ENCODE measurements around the gene DNAJC30. TPM values are rescaled to one million over a fixed set of nuclear protein-coding genes. Genes with fewer than 3 reads are reported as not detected.

DNAJC30 gene
- total RNA-seq, 4 donors from 2014 or later = 4.0 to 5.3 (median 4.7) TPM

DNA sequence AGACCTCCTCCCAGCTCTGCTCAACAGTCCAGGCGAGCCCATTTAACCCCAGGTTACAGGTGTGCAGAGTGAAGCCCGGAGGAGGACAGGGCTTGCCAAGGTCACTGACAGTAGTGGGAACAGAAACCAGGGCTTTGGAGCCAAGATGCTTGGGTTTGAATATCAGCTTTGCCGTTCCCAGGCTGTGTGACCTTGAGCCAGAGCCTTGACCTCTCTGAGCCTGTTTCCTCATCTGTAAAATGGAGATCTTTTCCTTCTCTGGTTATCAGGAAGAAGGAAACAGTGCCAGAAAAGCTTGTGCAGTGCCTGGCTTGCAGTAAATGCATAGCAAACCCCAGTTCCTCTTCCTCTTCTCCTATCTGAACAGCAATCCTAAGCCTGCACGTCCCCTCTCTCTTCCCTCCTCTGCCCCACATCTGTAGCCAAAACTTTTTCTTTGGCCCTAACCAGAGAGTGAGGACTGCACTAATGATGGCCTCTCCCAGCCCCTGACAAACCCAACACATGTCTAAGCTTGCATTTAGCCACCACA, 37.5 kb downstream of the DNAJC30 start:
- ATAC-seq (ENCODE audit: low FRiP score) (no peak), DNase-seq (ENCODE audit: low spot score) (no peak)
- TF ChIP-seq, protein P1, sequence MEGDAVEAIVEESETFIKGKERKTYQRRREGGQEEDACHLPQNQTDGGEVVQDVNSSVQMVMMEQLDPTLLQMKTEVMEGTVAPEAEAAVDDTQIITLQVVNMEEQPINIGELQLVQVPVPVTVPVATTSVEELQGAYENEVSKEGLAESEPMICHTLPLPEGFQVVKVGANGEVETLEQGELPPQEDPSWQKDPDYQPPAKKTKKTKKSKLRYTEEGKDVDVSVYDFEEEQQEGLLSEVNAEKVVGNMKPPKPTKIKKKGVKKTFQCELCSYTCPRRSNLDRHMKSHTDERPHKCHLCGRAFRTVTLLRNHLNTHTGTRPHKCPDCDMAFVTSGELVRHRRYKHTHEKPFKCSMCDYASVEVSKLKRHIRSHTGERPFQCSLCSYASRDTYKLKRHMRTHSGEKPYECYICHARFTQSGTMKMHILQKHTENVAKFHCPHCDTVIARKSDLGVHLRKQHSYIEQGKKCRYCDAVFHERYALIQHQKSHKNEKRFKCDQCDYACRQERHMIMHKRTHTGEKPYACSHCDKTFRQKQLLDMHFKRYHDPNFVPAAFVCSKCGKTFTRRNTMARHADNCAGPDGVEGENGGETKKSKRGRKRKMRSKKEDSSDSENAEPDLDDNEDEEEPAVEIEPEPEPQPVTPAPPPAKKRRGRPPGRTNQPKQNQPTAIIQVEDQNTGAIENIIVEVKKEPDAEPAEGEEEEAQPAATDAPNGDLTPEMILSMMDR (IDR thresholded peaks at IDR 0.05) = no peak

DNA sequence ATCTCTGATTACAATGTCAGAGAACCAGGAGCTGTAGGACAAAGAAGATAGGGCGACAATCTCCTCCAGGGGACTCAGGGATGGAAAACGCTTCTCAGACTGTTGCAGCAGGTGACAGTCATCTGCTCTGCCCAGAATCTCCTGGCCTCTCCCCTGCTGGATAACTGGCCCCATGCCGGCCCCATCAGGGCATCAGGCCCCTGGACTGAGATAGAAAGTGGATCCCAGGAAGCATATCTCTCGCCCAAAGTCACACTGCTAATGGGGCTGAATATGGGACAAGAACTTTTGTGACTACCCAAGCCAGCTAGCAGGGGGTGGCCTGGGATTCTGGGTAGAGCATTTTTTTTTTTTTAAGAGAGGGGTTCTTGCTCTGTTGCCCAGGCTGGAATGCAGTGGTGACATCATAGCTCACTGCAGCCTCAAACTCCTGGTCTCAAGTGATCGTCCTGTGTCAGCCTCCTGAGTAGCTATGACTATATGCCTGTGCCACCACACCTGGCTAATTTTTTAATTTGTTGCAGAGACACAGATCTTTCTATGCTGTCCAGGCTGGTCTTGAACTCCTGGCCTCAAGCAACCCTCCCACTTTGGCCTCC, 38.5 kb downstream of the DNAJC30 start:
- TF ChIP-seq, protein P1 (IDR thresholded peaks at IDR 0.05) = no peak
- DNase-seq (ENCODE audit: low spot score) (no peak), ATAC-seq (ENCODE audit: low FRiP score) (no peak)

DNA sequence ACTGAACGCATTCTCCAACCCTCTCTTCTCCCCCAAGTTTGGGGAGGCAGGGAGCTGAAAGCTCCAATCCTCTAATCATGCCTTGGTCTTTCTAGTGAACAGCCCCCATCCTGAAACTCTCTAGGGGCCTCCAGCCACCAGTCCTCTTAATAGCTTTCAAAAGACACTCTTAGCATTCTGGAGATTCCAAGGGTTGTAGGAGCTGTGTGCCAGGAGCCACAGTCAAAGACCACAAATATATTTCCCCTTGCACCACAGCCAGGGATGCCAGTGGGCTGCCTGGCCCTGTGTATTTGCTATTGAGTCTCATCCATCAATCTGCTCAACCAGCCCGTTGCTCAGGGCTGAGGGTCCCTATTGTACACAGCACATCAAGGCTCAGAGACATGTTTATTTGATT, 40.4 kb downstream of the DNAJC30 start:
- ATAC-seq (ENCODE audit: low FRiP score) = no peak
- TF ChIP-seq, protein P1 (IDR thresholded peaks at IDR 0.05) = no peak

DNA sequence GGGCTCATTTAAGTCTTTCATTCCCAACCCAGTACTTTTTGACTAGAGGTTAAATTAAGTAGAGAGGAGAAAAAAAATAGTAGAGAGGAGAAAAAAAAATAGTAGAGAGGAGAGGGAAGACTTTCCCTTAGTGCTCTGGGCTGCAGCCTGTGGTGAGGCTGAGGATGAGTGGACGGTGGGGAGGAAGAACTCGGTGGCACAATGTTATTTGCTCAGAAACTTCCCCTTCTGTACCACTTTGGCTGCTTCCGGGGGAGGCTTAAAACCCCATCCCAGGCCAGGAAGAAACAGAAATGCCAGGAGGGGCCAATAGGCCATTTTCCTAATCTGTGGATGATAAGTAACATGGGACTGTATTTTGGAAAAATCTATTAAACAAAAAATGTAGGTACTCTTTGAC, 44.3 kb downstream of the DNAJC30 start:
- TF ChIP-seq, protein P1 (IDR thresholded peaks at IDR 0.05) = no peak
- ATAC-seq (ENCODE audit: low FRiP score) = no peak
- no peak for DNase-seq (ENCODE audit: low spot score)

More for the DNA sequence above, 40.4 kb downstream of the DNAJC30 start:
- DNase-seq (ENCODE audit: low spot score) = no peak

DNA sequence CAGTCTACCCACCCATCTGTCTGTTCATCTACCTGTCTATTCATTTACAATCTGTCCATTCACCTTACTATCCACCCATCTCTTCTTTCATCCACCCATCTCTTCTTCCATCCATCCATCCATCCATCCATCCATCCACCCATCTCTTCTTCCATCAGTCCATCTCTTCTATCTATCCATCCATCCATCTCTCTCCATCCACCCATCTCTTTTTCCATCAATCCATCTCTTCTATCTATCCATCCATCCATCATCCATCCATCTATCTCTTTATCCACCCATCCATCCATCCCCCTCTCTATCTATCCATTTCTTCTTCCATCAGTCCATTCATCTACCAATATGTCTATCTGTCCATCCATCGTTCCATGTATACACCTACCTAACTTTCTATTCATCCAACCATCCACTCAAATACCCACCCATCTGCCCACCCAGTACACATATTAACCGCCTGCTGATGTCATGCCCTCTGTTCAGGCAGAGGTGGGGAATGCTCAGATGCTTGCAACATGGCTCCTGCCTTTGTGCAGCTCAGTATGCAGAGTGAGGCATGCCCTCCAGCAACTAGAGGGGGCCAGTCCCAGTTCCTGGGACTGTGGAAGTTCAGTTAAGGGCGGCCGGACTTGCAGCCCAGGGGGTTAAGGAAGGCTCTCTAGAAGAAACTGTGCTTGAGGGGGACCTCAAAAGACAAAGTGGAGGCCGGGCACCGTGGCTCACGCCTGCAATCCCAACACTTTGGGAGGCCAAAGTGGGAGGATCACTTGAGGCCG, 47.6 kb downstream of the DNAJC30 start:
- TF ChIP-seq, protein P1 (IDR thresholded peaks at IDR 0.05) = no peak
- DNase-seq (ENCODE audit: low spot score) (no peak), ATAC-seq (ENCODE audit: low FRiP score) (no peak)

DNA sequence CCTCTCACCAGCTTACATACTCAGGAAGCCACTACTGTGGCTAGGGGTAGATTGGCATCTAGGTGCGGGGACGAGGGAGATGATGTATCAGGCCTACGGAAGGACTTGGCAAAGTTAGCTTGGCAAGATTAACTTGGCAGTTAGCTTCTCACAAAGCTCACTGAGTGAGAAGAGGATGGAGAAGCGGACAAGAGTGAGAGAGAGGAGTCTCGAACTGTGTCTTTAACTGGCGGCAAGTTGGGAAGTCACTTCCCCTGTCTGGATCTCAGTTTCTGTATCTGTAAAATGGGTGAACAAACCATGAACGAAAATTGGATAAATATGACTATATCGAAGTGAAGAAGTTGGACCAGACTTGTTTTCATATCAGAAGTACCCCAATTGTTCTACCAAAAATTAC, 49.4 kb downstream of the DNAJC30 start:
- DNase-seq (ENCODE audit: low spot score) (no peak), ATAC-seq (ENCODE audit: low FRiP score) (no peak)
- TF ChIP-seq, protein P1 (IDR thresholded peaks at IDR 0.05) = no peak
